Psoas muscle (tissue), 8 donors: ENCODE measurements around the gene SSBP1. TPM values are rescaled to one million over a fixed set of nuclear protein-coding genes. Genes with fewer than 3 reads are reported as not detected.
"Not testable (repeated sequence)": the region's sequence is repeated elsewhere in the genome, so short reads cannot be mapped to it uniquely, and the experiment has no call there.

Experiments used
- ATAC-seq, 4 donors: fragments of 200-7000 bp; cut with Tn5 transposase; one replicate each; pipeline ENCODE4 v1.9.1; 2020; ENCODE audit warnings: moderate library complexity in 3 of 4, mild to moderate bottlenecking in 2 of 4
- DNase-seq, 2 donors: peaks; one replicate each; pipeline ENCODE4 v3.0.0-alpha.2; 2020
- H3K27ac ChIP-seq: fragments of 200-600 bp; one replicate; pipeline ENCODE4 v1.8.0; 2022
- H3K27me3 ChIP-seq, 3 donors: fragments of 200-600 bp in 1 of 3; one replicate each; pipeline versions ENCODE4 v1.6.1 to v1.8.0; 2013 to 2022; ENCODE audit warnings: low read length in 2 of 3, mild to moderate bottlenecking in 2 of 3, moderate library complexity in 1 of 3; ENCODE audit not compliant: insufficient read depth in 3 of 3
- H3K36me3 ChIP-seq, 2 donors: fragments of 200-600 bp in 1 of 2; one replicate each; pipeline versions ENCODE4 v1.6.1 to v1.8.0; 2013 to 2022; ENCODE audit warnings: low read depth in 1 of 2, mild to moderate bottlenecking in 1 of 2, moderate library complexity in 1 of 2; ENCODE audit not compliant: insufficient read depth in 1 of 2
- H3K4me1 ChIP-seq: fragments of 200-600 bp; one replicate; pipeline ENCODE4 v1.8.0; 2022
- H3K4me3 ChIP-seq: fragments of 200-600 bp; one replicate; pipeline ENCODE4 v1.8.0; 2022; ENCODE audit warnings: mild to moderate bottlenecking
- H3K9me3 ChIP-seq: fragments of 200-600 bp; one replicate; pipeline ENCODE4 v1.8.0; 2022
- WGBS, 3 donors: extraction: QIAGEN DNeasy Blood & Tissue Kit; methylation state at CpG; one replicate each; pipeline versions ENCODE4 v1.1.6 to v1.1.7; 2013; 5-methylcytosine and 5-hydroxymethylcytosine counted together
- intact Hi-C, 2 donors: fragments of 100-400 bp; cut with DNase I; formaldehyde crosslinking; loops; one replicate each; pipeline versions ENCODE4 v1.11.0 to v1.14.2; 2022
- long read RNA-seq, 2 donors: library from polyadenylated mRNA; unstranded; transcript quantifications; one replicate each; pipeline ENCODE4 v2.0.0, GENCODE V29; 2021
- polyA plus RNA-seq, 3 donors: library from polyadenylated mRNA; stranded (reverse); fragments of 200-250 nt; gene quantifications; one replicate each; pipeline ENCODE4 v1.2.3, GENCODE V29; 2013
- total RNA-seq, 4 donors: library from RNA; stranded (reverse); fragmentation: NEBNext Ultra II Directional in 2 of 4; extraction: Animal tissue kit (Norgen Biotek cat#: 25700) in 2 of 4; gene quantifications; one replicate each; pipeline versions ENCODE4 v1.2.1 to v1.2.4, GENCODE V29; 2021 to 2023
- TF ChIP-seq, protein P1 (sequence below): fragments of 200-600 bp; IDR thresholded peaks from one replicate; pipeline ENCODE4 v1.8.0; 2022; ENCODE audit warnings: antibody characterized with exemption
- donor health status: healthy with polysubstance abuse.
- donor health status: DM: no; HTN: no; CAD: no; lungs with moderate emphysema.
- donor health status: Bipolar disorder and iron deficiency.
- donor health status: healthy.
- donor health status: DM: yes; HTN: yes; CAD: no.
- donor health status: DM: no; HTN: no; CAD: no.
- donor health status: DM: no; HTN: no; CAD: no.
- donor health status: DM: yes; HTN: yes; CAD: no.

The SSBP1 gene, protein sequence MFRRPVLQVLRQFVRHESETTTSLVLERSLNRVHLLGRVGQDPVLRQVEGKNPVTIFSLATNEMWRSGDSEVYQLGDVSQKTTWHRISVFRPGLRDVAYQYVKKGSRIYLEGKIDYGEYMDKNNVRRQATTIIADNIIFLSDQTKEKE
- 100 to 1,000 TPM in 1 of 4 donors, 10 to 100 TPM in 3; 61.3 to 112 (median 86.8) TPM for total RNA-seq
- 100 to 1,000 TPM; 154 to 272 (median 214) TPM for polyA plus RNA-seq
- long read RNA-seq, donor 1, transcript SSBP1-201 (7 exons, 687 nt), result major isoform, 19 of 24 reads
- long read RNA-seq, donor 1, partial matches to known transcripts, result 1 of 24 reads
- long read RNA-seq, donor 1, other reads (novel, unspliced or antisense), result 2 of 24 reads
- long read RNA-seq, donor 2, transcript SSBP1-201 (7 exons, 687 nt), result major isoform, 38 of 49 reads
- long read RNA-seq, donor 2, partial matches to known transcripts, result 1 of 49 reads
- long read RNA-seq, donor 2, other reads (novel, unspliced or antisense), result 2 of 49 reads

DNA sequence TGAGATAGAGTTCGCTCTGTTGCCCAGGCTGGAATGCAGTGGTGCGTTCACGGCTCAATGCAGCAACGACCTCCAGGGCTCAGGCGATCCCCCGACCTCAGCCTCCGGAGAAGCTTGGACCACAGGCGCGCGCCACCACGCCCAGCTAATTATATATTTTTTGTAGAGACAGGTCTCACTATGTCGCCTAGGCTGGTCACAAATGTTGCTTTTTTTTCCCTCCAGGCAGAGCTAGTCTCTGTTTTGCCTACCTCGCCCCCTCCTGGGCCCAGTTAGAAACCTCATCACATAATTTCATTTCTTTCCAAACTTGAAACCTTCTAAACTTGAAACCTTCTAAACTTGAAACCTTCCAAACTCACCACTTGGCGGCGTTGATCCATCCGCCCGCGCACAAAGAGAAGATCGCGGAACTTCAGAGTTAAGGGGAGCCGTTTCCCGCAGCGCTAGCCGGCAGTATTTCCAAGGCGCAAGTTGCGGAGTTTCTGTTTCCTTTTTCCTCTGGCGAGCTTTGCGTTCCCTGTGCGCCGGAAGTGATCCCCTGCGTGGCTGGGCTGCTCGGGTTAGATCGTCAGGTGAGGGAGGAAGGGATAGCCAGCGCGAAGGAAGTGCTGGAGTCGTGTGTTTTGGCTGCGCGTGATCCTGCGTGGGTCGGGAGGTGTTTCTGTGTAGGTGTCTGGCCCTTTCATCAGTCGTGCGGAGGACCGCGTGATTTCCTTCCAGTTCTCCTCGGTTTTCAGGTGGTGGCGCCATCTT is at the start of gene SSBP1:
Gene SSBP1, plus strand, starts transcription at position 523 of the 756 bp plus-strand sequence. CDS start 809 bp downstream, outside the sequence.
- intact Hi-C loops, result no loop called here
- peak within 1 kb of the TSS; percentile 82 for H3K27ac ChIP-seq
- peaks cover 17% of the 10 kb centered on the region for H3K4me1 ChIP-seq
- H3K9me3 ChIP-seq, result no peaks in the 10 kb centered on the region
- peak within 1 kb of the TSS; percentile 82 for H3K4me3 ChIP-seq
- no peaks in the 10 kb centered on the region for H3K27me3 ChIP-seq
- peaks cover 4 to 41% of the 10 kb centered on the region in 2 donors for H3K36me3 ChIP-seq
- TF ChIP-seq, protein P1, sequence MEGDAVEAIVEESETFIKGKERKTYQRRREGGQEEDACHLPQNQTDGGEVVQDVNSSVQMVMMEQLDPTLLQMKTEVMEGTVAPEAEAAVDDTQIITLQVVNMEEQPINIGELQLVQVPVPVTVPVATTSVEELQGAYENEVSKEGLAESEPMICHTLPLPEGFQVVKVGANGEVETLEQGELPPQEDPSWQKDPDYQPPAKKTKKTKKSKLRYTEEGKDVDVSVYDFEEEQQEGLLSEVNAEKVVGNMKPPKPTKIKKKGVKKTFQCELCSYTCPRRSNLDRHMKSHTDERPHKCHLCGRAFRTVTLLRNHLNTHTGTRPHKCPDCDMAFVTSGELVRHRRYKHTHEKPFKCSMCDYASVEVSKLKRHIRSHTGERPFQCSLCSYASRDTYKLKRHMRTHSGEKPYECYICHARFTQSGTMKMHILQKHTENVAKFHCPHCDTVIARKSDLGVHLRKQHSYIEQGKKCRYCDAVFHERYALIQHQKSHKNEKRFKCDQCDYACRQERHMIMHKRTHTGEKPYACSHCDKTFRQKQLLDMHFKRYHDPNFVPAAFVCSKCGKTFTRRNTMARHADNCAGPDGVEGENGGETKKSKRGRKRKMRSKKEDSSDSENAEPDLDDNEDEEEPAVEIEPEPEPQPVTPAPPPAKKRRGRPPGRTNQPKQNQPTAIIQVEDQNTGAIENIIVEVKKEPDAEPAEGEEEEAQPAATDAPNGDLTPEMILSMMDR, result peak; percentile 58
- WGBS, 3 donors, result 1 to 2% (median 2%) methylated on average over 46 of the region's 46 CpGs
- DNase-seq, result peak; percentile 88 to 93
- peak; percentile 94 to 99 (median 98) for ATAC-seq

DNA sequence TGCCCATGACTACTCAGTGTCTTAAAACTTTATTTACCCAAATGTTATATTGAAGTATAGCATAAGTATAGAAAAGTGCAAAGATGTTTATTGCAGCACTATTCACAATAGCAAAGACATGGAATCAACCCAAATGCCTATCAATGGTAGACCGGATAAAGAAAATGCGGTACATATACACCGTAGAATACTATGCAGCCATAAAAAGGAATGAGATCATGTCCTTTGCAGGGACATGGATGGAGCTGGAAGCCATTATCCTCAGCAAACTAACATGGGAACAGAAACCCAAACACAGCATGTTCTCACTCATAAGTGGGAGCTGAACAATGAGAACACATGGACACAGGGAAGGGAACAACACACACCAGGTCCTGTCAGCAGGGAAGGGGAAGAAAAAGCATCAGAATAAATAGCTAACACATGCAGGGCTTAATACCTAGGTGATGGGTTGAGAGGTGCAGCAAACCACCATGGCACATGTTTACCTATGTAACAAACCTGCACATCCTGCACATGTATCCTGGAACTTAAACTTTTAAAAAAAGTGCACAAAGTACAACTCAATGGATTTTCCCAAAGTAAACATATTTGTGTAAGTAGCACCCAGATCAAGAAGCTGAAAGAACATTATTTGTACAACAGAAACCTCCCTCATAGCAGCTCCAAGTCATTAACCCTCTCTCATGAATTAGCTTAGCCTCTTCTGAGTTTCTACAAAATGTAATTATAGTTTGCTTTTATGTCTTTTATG is 48.9 kb upstream of the SSBP1 start:
- intact Hi-C loops, H3K27me3 ChIP-seq, H3K27ac ChIP-seq, H3K9me3 ChIP-seq, H3K4me3 ChIP-seq, DNase-seq, H3K4me1 ChIP-seq, ATAC-seq, H3K36me3 ChIP-seq: not testable (repeated sequence)
- WGBS, 3 donors, result 96 to 99% (median 98%) methylated on average over 3 of the region's 3 CpGs

DNA sequence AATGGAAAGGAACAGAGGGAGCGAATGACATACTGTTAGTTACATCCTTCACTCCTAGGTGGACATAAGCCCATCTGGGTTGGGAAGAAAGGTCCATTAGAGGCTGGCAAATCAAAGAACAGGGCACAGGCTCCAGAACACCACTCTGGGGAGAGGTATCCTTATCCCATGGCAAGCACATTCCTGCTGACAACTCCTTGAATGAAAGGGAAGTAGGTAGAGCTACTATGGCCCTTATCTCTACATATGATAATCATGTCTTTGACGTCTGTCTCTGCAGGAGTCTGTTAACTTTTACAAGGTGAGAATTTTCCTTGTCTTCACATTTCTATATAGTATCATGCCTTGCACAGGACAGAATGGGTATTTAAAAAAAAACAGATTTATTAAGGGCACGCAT is 46.6 kb upstream of the SSBP1 start:
- Histone ChIP-seq H3K27ac (no peak overlapping the region), H3K4me1 (no peaks in the 10 kb centered on the region), H3K4me3 (no peak overlapping the region), H3K36me3 (no peaks in the 10 kb centered on the region), H3K9me3 (no peaks in the 10 kb centered on the region), H3K27me3 (no peaks in the 10 kb centered on the region)
- intact Hi-C loops, result no loop called here
- TF ChIP-seq, protein P1, result no peak
- 89 to 91% (median 91%) methylated on average over 3 of the region's 3 CpGs for WGBS, 3 donors
- DNase-seq, result no peak
- no peak for ATAC-seq

DNA sequence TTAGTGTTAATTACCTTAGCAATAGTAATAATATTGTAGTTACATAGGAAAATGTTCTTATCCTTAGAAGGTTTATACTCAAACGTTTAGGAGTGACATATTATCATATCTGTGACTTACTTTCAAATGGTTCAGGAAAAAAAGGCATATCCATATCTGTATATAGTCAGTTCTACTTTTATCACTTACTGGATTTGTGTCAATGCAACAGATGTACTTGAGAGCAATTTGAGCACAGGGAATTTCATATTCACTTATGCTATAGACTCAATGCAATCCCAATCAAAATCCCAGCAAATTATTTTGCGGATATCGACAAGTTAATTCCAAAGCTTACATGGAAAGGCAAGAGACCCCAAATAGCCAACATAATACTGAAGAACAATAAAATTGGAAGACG is 46.2 kb upstream of the SSBP1 start:
- ATAC-seq (no peak), DNase-seq (no peak)
- TF ChIP-seq, protein P1, result no peak
- Histone ChIP-seq H3K9me3 (no peaks in the 10 kb centered on the region), H3K4me3 (no peak overlapping the region), H3K36me3 (no peaks in the 10 kb centered on the region), H3K27ac (no peak overlapping the region), H3K4me1 (no peaks in the 10 kb centered on the region), H3K27me3 (no peaks in the 10 kb centered on the region)
- WGBS, 3 donors, result 90 to 92% (median 91%) methylated on average over 4 of the region's 4 CpGs
- intact Hi-C loops, result no loop called here
